A549 (cell line): Measurements from ENCODE around the gene OR7A17.

Experiments
- CEBPB ChIP-seq, 2 experiments: fragments of >200 bp in 1 of 2; sonication (Bioruptor Twin) in 1 of 2; formaldehyde crosslinking in 1 of 2; IDR thresholded peaks; 2 replicates each; pipeline ENCODE4 v1.6.1; 2012 to 2016
- EHF ChIP-seq: fragments of 250-450 bp; sonication (Bioruptor Pico); IDR thresholded peaks from 2 replicates; pipeline ENCODE4 v1.5.0; 2020; ENCODE audit warnings: mild to moderate bottlenecking
- SMC3 ChIP-seq: fragments of >200 bp; sonication (Bioruptor Twin); formaldehyde crosslinking; IDR thresholded peaks from 3 replicates; pipeline ENCODE4 v1.6.1; 2018; ENCODE audit warnings: inconsistent platforms
- TF ChIP-seq, protein P1 (sequence below): IDR thresholded peaks from 2 replicates; pipeline ENCODE4 v1.6.1; 2012
- TF ChIP-seq, protein P2 (sequence below): fragments of >200 bp; sonication (Bioruptor Twin); formaldehyde crosslinking; IDR thresholded peaks from 3 replicates; pipeline ENCODE4 v1.5.1; 2016
- TF ChIP-seq, protein P3 (sequence below): IDR thresholded peaks from 2 replicates; pipeline ENCODE4 v1.6.1; 2012

DNA sequence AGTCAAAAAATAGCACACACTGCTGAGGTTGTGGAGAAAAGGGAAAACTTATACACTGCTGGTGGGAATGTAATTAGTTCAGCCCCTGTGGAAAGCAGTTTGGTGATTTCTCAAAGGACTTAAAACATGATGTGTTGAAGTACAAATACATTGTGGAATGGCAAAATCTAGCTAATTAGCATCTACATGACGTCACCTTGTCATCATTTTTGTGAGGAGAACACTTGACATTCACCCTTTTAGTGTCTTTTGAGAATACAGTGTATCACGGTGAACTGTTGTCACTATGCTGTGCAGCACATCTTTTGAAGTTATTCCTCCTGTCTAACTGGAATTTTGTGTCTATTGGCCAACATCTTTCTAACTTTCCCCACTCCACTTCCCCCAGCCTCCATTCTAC, 42.8 kb downstream of the OR7A17 start:
- TF ChIP-seq, protein P1, sequence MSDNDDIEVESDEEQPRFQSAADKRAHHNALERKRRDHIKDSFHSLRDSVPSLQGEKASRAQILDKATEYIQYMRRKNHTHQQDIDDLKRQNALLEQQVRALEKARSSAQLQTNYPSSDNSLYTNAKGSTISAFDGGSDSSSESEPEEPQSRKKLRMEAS = no peak
- TF ChIP-seq CEBPB (IDR thresholded peaks at IDR 0.05) (no peak), SMC3 (no peak), EHF (CRISPR knock-in tag) (no peak)
- TF ChIP-seq, protein P2, sequence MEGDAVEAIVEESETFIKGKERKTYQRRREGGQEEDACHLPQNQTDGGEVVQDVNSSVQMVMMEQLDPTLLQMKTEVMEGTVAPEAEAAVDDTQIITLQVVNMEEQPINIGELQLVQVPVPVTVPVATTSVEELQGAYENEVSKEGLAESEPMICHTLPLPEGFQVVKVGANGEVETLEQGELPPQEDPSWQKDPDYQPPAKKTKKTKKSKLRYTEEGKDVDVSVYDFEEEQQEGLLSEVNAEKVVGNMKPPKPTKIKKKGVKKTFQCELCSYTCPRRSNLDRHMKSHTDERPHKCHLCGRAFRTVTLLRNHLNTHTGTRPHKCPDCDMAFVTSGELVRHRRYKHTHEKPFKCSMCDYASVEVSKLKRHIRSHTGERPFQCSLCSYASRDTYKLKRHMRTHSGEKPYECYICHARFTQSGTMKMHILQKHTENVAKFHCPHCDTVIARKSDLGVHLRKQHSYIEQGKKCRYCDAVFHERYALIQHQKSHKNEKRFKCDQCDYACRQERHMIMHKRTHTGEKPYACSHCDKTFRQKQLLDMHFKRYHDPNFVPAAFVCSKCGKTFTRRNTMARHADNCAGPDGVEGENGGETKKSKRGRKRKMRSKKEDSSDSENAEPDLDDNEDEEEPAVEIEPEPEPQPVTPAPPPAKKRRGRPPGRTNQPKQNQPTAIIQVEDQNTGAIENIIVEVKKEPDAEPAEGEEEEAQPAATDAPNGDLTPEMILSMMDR = no peak
- TF ChIP-seq, protein P3, sequence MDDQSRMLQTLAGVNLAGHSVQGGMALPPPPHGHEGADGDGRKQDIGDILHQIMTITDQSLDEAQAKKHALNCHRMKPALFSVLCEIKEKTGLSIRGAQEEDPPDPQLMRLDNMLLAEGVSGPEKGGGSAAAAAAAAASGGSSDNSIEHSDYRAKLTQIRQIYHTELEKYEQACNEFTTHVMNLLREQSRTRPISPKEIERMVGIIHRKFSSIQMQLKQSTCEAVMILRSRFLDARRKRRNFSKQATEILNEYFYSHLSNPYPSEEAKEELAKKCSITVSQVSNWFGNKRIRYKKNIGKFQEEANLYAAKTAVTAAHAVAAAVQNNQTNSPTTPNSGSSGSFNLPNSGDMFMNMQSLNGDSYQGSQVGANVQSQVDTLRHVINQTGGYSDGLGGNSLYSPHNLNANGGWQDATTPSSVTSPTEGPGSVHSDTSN = no peak
